T-helper 1 cell treated with Interleukin-12 subunit alpha and Interleukin-12 subunit beta and Interleukin-4 antibody, amounts not matched to agents 30 ng/mL and 1 ng/mL, for 36 hours (primary cell): ENCODE data around the gene ZHX3. TPM values are rescaled to one million over a fixed set of nuclear protein-coding genes. Genes with fewer than 3 reads are reported as not detected.

Experiments used
- intact Hi-C: fragments of 100-400 bp; cut with micrococcal nuclease; formaldehyde crosslinking; loops from one replicate; pipeline ENCODE4 v1.15.1; 2024
- total RNA-seq: library from RNA; stranded (reverse); gene quantifications from 2 replicates; pipeline ENCODE4 v1.2.3, GENCODE V29; 2022

The ZHX3 gene
- total RNA-seq, 1 donor from 2014 or later: 7.5 TPM

- intact Hi-C loops: no loop called here
These were observed 116.9 kb downstream of the ZHX3 start for GRCh38 chr20:41200446-41201202.

- intact Hi-C loops: no loop called here
These were observed 119.1 kb downstream of the ZHX3 start for GRCh38 chr20:41198443-41198842.

- intact Hi-C loops: no loop called here
These were observed 120.8 kb downstream of the ZHX3 start for GRCh38 chr20:41196653-41197225.

- intact Hi-C loops: no loop called here
These were observed 125.0 kb downstream of the ZHX3 start for GRCh38 chr20:41192575-41192974.

- intact Hi-C loops: no loop called here
These were observed 125.7 kb downstream of the ZHX3 start for GRCh38 chr20:41191562-41192500.

GRCh38 chr20:41187668-41188067, 129.9 kb downstream of the ZHX3 start:
- intact Hi-C loops: no loop called here

GRCh38 chr20:41185013-41185757, 132.3 kb downstream of the ZHX3 start:
- intact Hi-C loops: no loop called here

- intact Hi-C loops: no loop called here
These were observed 133.7 kb downstream of the ZHX3 start for GRCh38 chr20:41183831-41184230.

GRCh38 chr20:41183391-41183790, 134.1 kb downstream of the ZHX3 start:
- intact Hi-C loops: no loop called here

- intact Hi-C loops: no loop called here
These were observed 135.0 kb downstream of the ZHX3 start for GRCh38 chr20:41182296-41183212.

GRCh38 chr20:41181567-41181966, 136.0 kb downstream of the ZHX3 start:
- intact Hi-C loops: no loop called here

GRCh38 chr20:41180599-41181333, 136.8 kb downstream of the ZHX3 start:
- intact Hi-C loops: no loop called here

- intact Hi-C loops: no loop called here
These were observed 137.6 kb downstream of the ZHX3 start for GRCh38 chr20:41179961-41180360.

- intact Hi-C loops: no loop called here
These were observed 138.6 kb downstream of the ZHX3 start for GRCh38 chr20:41178904-41179432.

GRCh38 chr20:41178495-41178894, 139.0 kb downstream of the ZHX3 start:
- intact Hi-C loops: no loop called here

- intact Hi-C loops: no loop called here
These were observed 139.9 kb downstream of the ZHX3 start for GRCh38 chr20:41177636-41178035.

GRCh38 chr20:41176711-41177552, 140.6 kb downstream of the ZHX3 start:
- intact Hi-C loops: no loop called here

GRCh38 chr20:41175727-41176330, 141.7 kb downstream of the ZHX3 start:
- intact Hi-C loops: no loop called here
